NCI-H1417 (cell line): ENCODE measurements around the gene PCYT2.

Source experiments
- DNase-seq, 3 experiments: peaks; one replicate each; lab custom pipeline; 2025; lab: John Stamatoyannopoulos, UW

PCYT2 gene

DNA sequence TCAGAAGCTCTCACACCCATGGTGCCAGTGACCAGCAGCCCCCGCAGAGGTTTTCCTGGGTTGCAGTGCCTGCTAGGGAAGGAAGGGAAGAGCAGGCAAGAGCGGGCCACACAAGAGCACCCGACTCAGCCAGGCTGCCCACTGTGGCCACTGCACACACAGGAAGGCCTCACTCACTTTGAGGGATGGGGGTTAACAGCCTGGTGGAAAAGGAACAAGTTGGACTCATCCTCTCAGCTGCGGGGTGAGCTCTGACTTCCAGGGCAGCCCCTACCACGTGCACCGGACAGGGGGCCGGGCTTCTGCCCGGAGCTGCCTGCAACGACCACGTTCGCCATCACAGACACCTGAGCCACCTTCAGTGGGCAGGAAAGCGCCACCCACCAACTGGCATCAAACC is 59.0 kb downstream of the PCYT2 start:
- DNase-seq, result no peak

DNA sequence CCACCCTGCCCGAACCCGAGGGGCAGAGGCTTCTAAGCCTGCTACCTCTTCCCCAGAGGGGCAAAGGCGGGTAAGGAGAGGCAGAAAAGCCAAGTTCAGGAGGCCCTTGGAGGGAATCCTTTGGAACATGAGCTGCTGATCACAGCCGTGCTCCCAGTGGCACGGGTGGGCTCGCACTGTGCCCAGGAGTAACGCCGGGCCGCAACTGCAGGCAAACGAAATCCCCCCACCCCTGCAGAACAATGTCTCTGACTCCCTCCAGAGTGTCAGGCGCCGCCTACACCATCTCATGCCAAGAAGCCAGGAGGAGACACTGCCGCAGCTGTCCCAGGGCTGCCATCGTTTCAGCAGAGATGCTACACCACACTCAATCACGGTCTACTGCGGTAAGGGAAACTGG is 59.8 kb downstream of the PCYT2 start:
- DNase-seq, result no peak
